Keratinocyte (primary cell): ENCODE results near the gene LMAN2L.

Source experiments
- EZH2 ChIP-seq: IDR thresholded peaks from one replicate; pipeline ENCODE4 v1.6.1; 2012; ENCODE audit warnings: inconsistent platforms, mild to moderate bottlenecking, low read length, moderate library complexity
- TF ChIP-seq, protein P1 (sequence below), 3 experiments: IDR thresholded peaks in 1 of 3; conservative IDR thresholded peaks in 1 of 3; optimal IDR thresholded peaks in 1 of 3; 2 replicates in 2 of 3; 3 replicates in 1 of 3; pipeline versions ENCODE3 to v1.5.1; 2011; ENCODE audit warnings: low read length in 3 of 3, mild to moderate bottlenecking in 3 of 3, moderate library complexity in 2 of 3, control low read depth in 1 of 3, inconsistent platforms in 1 of 3; ENCODE audit not compliant: insufficient read depth in 2 of 3; ENCODE audit errors: extremely low read depth in 1 of 3

GRCh38 chr2:96697476-96697875, 42.4 kb downstream of the LMAN2L start:
- no peak for TF ChIP-seq EZH2
- TF ChIP-seq, protein P1, sequence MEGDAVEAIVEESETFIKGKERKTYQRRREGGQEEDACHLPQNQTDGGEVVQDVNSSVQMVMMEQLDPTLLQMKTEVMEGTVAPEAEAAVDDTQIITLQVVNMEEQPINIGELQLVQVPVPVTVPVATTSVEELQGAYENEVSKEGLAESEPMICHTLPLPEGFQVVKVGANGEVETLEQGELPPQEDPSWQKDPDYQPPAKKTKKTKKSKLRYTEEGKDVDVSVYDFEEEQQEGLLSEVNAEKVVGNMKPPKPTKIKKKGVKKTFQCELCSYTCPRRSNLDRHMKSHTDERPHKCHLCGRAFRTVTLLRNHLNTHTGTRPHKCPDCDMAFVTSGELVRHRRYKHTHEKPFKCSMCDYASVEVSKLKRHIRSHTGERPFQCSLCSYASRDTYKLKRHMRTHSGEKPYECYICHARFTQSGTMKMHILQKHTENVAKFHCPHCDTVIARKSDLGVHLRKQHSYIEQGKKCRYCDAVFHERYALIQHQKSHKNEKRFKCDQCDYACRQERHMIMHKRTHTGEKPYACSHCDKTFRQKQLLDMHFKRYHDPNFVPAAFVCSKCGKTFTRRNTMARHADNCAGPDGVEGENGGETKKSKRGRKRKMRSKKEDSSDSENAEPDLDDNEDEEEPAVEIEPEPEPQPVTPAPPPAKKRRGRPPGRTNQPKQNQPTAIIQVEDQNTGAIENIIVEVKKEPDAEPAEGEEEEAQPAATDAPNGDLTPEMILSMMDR (optimal IDR thresholded peaks at IDR 0.05 in 1 of 3, IDR thresholded peaks at IDR 0.05 in 1 of 3, conservative IDR thresholded peaks at IDR 0.05 in 1 of 3; ENCODE audit: extremely low read depth in 1 of 3, insufficient read depth in 2 of 3, low read length in 3 of 3), result no peak
